ENCODE data around the gene HOXA5. TPM values are rescaled to one million over a fixed set of nuclear protein-coding genes. Genes with fewer than 3 reads are reported as not detected.

Gene HOXA5
- total RNA-seq, 1 donor from 2014 or later = 18.8 TPM

- Histone ChIP-seq H3K27me3 (ENCODE audit: control insufficient read depth, insufficient read depth, low read length) (no peaks in the 10 kb centered on the region), H3K4me3 (ENCODE audit: low read depth, low read length) (peak overlapping the region; percentile 71), H3K36me3 (ENCODE audit: control insufficient read depth, insufficient read depth, low read length) (no peaks in the 10 kb centered on the region)
- DNase-seq (ENCODE audit: low read depth) = no peak
- TF ChIP-seq CTCF (IDR thresholded peaks at IDR 0.05; ENCODE audit: insufficient read depth, low read length, poor library complexity, severe bottlenecking) = no peak
Observed at GRCh38 chr7:27149842-27150567, 6.5 kb upstream of the HOXA5 start.

- no peak for TF ChIP-seq CTCF (IDR thresholded peaks at IDR 0.05; ENCODE audit: insufficient read depth, low read length, poor library complexity, severe bottlenecking)
- DNase-seq (ENCODE audit: low read depth) = no peak
- peak overlapping the region; percentile 71 for H3K4me3 ChIP-seq (ENCODE audit: low read depth, low read length)
Observed at GRCh38 chr7:27148756-27149641, 5.5 kb upstream of the HOXA5 start.

GRCh38 chr7:27148031-27148755 is 4.7 kb upstream of the HOXA5 start:
- Histone ChIP-seq H3K36me3 (ENCODE audit: control insufficient read depth, insufficient read depth, low read length) (peaks cover 1% of the 10 kb centered on the region), H3K27me3 (ENCODE audit: control insufficient read depth, insufficient read depth, low read length) (no peaks in the 10 kb centered on the region), H3K4me3 (ENCODE audit: low read depth, low read length) (peak overlapping the region; percentile 71)
- no peak for TF ChIP-seq CTCF (IDR thresholded peaks at IDR 0.05; ENCODE audit: insufficient read depth, low read length, poor library complexity, severe bottlenecking)
- no peak for DNase-seq (ENCODE audit: low read depth)

More at GRCh38 chr7:27148756-27149641, 5.5 kb upstream of the HOXA5 start:
- H3K27me3 ChIP-seq (ENCODE audit: control insufficient read depth, insufficient read depth, low read length) = no peaks in the 10 kb centered on the region
- H3K36me3 ChIP-seq (ENCODE audit: control insufficient read depth, insufficient read depth, low read length) = peaks cover 1% of the 10 kb centered on the region

GRCh38 chr7:27147199-27148030 is 3.9 kb upstream of the HOXA5 start, which contains the start of gene HOXA6:
HOXA6 (minus strand) TSS chr7:27147774; CDS start chr7:27147749, 25 bp downstream.
- H3K4me3 ChIP-seq (ENCODE audit: low read depth, low read length) = peak within 1 kb of the TSS; percentile 71
- no peak for TF ChIP-seq CTCF (IDR thresholded peaks at IDR 0.05; ENCODE audit: insufficient read depth, low read length, poor library complexity, severe bottlenecking)
- no peak for DNase-seq (ENCODE audit: low read depth)
- peaks cover 2% of the 10 kb centered on the region for H3K27me3 ChIP-seq (ENCODE audit: control insufficient read depth, insufficient read depth, low read length)
- H3K36me3 ChIP-seq (ENCODE audit: control insufficient read depth, insufficient read depth, low read length) = peaks cover 3% of the 10 kb centered on the region
